ENCODE measurements around the gene BTN1A1. TPM values are rescaled to one million over a fixed set of nuclear protein-coding genes. Genes with fewer than 3 reads are reported as not detected.

BTN1A1 gene
- total RNA-seq, 1 donor from 2014 or later = not detected

- no peaks in the 10 kb centered on the region for H3K9me3 Mint-ChIP-seq (ENCODE audit: unreplicated experiment)
- Histone ChIP-seq H3K79me2 (ENCODE audit: insufficient read depth, low read length) (no peaks in the 10 kb centered on the region), H2AFZ (ENCODE audit: low read depth, low read length) (no peak overlapping the region), H3K4me2 (ENCODE audit: low read length) (no peak overlapping the region), H3K9me3 (ENCODE audit: insufficient read depth, low read depth, low read length) (no peaks in the 10 kb centered on the region), H4K20me1 (ENCODE audit: insufficient read depth, low read length) (no peaks in the 10 kb centered on the region), H3K4me1 (ENCODE audit: insufficient read depth, low read length) (no peaks in the 10 kb centered on the region), H3K27ac (ENCODE audit: low read depth, low read length) (no peak overlapping the region), H3K4me3 (ENCODE audit: insufficient read depth, low read depth, low read length) (no peak overlapping the region), H3K36me3 (ENCODE audit: insufficient read depth, low read length) (no peaks in the 10 kb centered on the region), H3K27me3 (ENCODE audit: insufficient read depth, low read length) (no peaks in the 10 kb centered on the region), H3K9ac (ENCODE audit: low read length) (no peak overlapping the region)
- DNase-seq (ENCODE audit: low read depth) (no peak), FAIRE-seq (no peak)
- no peak for TF ChIP-seq EZH2 (IDR thresholded peaks at IDR 0.05; ENCODE audit: insufficient read depth, low read length)
- TF ChIP-seq CTCF (IDR thresholded peaks at IDR 0.05; ENCODE audit: insufficient read depth, low read depth, low read length) = no peak
- no peak overlapping the region for H3K4me3 Mint-ChIP-seq (ENCODE audit: unreplicated experiment)
- H3K4me1 Mint-ChIP-seq (ENCODE audit: low read depth, unreplicated experiment) = no peaks in the 10 kb centered on the region
- H3K27ac Mint-ChIP-seq (ENCODE audit: unreplicated experiment) = no peak overlapping the region
- peaks cover 2% of the 10 kb centered on the region for H3K36me3 Mint-ChIP-seq (ENCODE audit: low read depth, unreplicated experiment)
- H3K27me3 Mint-ChIP-seq (ENCODE audit: low read depth, unreplicated experiment) = no peaks in the 10 kb centered on the region
Measured at GRCh38 chr6:26530203-26530602, 30.1 kb downstream of the BTN1A1 start.

- no peaks in the 10 kb centered on the region for H3K79me2 ChIP-seq (ENCODE audit: insufficient read depth, low read length)
- H3K4me2 ChIP-seq (ENCODE audit: low read length) = no peak overlapping the region
- H3K9me3 ChIP-seq (ENCODE audit: insufficient read depth, low read depth, low read length) = no peaks in the 10 kb centered on the region
- H3K36me3 Mint-ChIP-seq (ENCODE audit: low read depth, unreplicated experiment) = peaks cover 2% of the 10 kb centered on the region
- no peak overlapping the region for H2AFZ ChIP-seq (ENCODE audit: low read depth, low read length)
- peaks cover 8% of the 10 kb centered on the region for H3K4me1 ChIP-seq (ENCODE audit: insufficient read depth, low read length)
- no peak overlapping the region for H3K27ac ChIP-seq (ENCODE audit: low read depth, low read length)
- no peaks in the 10 kb centered on the region for H3K27me3 ChIP-seq (ENCODE audit: insufficient read depth, low read length)
- no peaks in the 10 kb centered on the region for H3K27me3 Mint-ChIP-seq (ENCODE audit: low read depth, unreplicated experiment)
- H3K36me3 ChIP-seq (ENCODE audit: insufficient read depth, low read length) = no peaks in the 10 kb centered on the region
- FAIRE-seq = no peak
- H4K20me1 ChIP-seq (ENCODE audit: insufficient read depth, low read length) = no peaks in the 10 kb centered on the region
- no peak overlapping the region for H3K9ac ChIP-seq (ENCODE audit: low read length)
- H3K4me3 Mint-ChIP-seq (ENCODE audit: unreplicated experiment) = no peak overlapping the region
- no peak overlapping the region for H3K4me3 ChIP-seq (ENCODE audit: insufficient read depth, low read depth, low read length)
- H3K4me1 Mint-ChIP-seq (ENCODE audit: low read depth, unreplicated experiment) = no peaks in the 10 kb centered on the region
- no peaks in the 10 kb centered on the region for H3K9me3 Mint-ChIP-seq (ENCODE audit: unreplicated experiment)
- TF ChIP-seq EZH2 (IDR thresholded peaks at IDR 0.05; ENCODE audit: insufficient read depth, low read length) (no peak), CTCF (IDR thresholded peaks at IDR 0.05; ENCODE audit: insufficient read depth, low read depth, low read length) (no peak)
- no peak for DNase-seq (ENCODE audit: low read depth)
- no peak overlapping the region for H3K27ac Mint-ChIP-seq (ENCODE audit: unreplicated experiment)
Measured at GRCh38 chr6:26531897-26532296, 31.8 kb downstream of the BTN1A1 start.

GRCh38 chr6:26532699-26533531 is 32.8 kb downstream of the BTN1A1 start:
- Histone ChIP-seq H3K4me2 (ENCODE audit: low read length) (peak overlapping the region; percentile 83), H3K4me3 (ENCODE audit: insufficient read depth, low read depth, low read length) (peak overlapping the region; percentile 72), H3K27ac (ENCODE audit: low read depth, low read length) (peak overlapping the region; percentile 35), H3K9me3 (ENCODE audit: insufficient read depth, low read depth, low read length) (no peaks in the 10 kb centered on the region), H3K4me1 (ENCODE audit: insufficient read depth, low read length) (peaks cover 12% of the 10 kb centered on the region), H2AFZ (ENCODE audit: low read depth, low read length) (peak overlapping the region; percentile 82), H3K27me3 (ENCODE audit: insufficient read depth, low read length) (no peaks in the 10 kb centered on the region), H3K79me2 (ENCODE audit: insufficient read depth, low read length) (no peaks in the 10 kb centered on the region), H3K36me3 (ENCODE audit: insufficient read depth, low read length) (no peaks in the 10 kb centered on the region), H4K20me1 (ENCODE audit: insufficient read depth, low read length) (no peaks in the 10 kb centered on the region), H3K9ac (ENCODE audit: low read length) (peak overlapping the region; percentile 83)
- Mint-ChIP-seq H3K4me3 (ENCODE audit: unreplicated experiment) (peak overlapping the region; percentile 95), H3K27ac (ENCODE audit: unreplicated experiment) (peak overlapping the region; percentile 93), H3K9me3 (ENCODE audit: unreplicated experiment) (no peaks in the 10 kb centered on the region), H3K36me3 (ENCODE audit: low read depth, unreplicated experiment) (peaks cover 2% of the 10 kb centered on the region), H3K4me1 (ENCODE audit: low read depth, unreplicated experiment) (peaks cover 2% of the 10 kb centered on the region), H3K27me3 (ENCODE audit: low read depth, unreplicated experiment) (no peaks in the 10 kb centered on the region)
- FAIRE-seq (no peak), DNase-seq (ENCODE audit: low read depth) (peak; percentile 73)
- TF ChIP-seq CTCF (IDR thresholded peaks at IDR 0.05; ENCODE audit: insufficient read depth, low read depth, low read length) = no peak
- TF ChIP-seq EZH2 (IDR thresholded peaks at IDR 0.05; ENCODE audit: insufficient read depth, low read length) = no peak

Measured in astrocyte (in vitro differentiated cells and primary cell).